ENCODE data around the gene CDH4.

- TF ChIP-seq EZH2phosphoT487 (IDR thresholded peaks at IDR 0.05), result no peak
- no peak for TF ChIP-seq CTCF (IDR thresholded peaks at IDR 0.05)
- no peak for TF ChIP-seq EZH2 (IDR thresholded peaks at IDR 0.05)
Observed at GRCh38 chr20:61438285-61438684, 186.2 kb downstream of the CDH4 start.

Data from neural progenitor cell (in vitro differentiated cells).